Mucosa of gallbladder (tissue), 1 donor: ENCODE data around the gene CCL16. TPM values are rescaled to one million over a fixed set of nuclear protein-coding genes. Genes with fewer than 3 reads are reported as not detected.
"Not testable (repeated sequence)": the region's sequence is repeated elsewhere in the genome, so short reads cannot be mapped to it uniquely, and the experiment has no call there.

Source experiments
- DNase-seq: peaks from one replicate; pipeline ENCODE4 v3.0.0-alpha.2; 2020; ENCODE audit warnings: low spot score
- total RNA-seq: library from RNA; stranded (reverse); gene quantifications from one replicate; pipeline ENCODE4 v1.2.1, GENCODE V29; 2021
- donor health status: DM: no; HTN: no; CAD: no.

CCL16 gene
- total RNA-seq, 1 donor from 2014 or later = 0.35 TPM

GRCh38 chr17:35938492-35938891, 42.8 kb downstream of the CCL16 start:
- DNase-seq = not testable (repeated sequence)

DNA sequence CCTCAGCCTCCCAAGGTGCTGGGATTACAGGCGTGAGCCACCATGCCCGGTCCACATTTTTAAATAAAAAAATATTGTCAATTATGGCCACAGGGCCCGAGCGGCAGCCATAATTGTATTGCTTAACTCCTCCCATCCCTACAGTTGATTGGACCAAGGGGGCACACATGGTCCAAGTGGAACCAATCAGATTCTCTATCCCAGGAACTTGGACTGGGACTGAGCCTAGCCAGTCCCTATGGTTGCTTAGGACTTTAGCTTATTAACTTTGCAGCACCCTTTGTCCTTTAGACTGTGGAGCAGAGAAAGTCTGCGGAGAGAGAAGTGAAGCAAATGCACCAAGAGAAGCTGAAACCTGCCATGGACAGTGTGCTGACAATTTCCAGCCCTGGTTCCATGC, 45.2 kb downstream of the CCL16 start:
- no peak for DNase-seq

- peak; percentile 16 for DNase-seq
Measured at GRCh38 chr17:35934760-35935159, 46.5 kb downstream of the CCL16 start.

DNA sequence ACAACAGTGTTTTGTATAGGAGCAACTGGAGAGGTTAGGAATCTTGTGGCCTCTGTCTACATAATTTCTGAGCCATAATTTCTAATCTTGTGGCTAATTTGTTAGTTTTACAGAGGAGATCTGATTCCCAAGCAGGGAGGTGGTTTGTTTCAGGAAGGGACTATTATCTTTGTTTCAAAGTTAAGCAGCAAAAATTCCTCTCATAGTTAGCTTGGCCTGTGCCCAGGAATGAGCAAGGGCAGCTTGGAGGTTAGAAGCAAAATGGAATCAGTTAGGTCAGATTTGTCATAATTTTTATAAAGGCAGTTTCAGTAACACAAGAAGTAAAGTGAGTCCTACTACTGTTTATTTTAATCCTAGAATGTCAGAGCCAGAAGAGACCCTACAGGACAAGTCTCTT, 48.7 kb downstream of the CCL16 start:
- no peak for DNase-seq

DNA sequence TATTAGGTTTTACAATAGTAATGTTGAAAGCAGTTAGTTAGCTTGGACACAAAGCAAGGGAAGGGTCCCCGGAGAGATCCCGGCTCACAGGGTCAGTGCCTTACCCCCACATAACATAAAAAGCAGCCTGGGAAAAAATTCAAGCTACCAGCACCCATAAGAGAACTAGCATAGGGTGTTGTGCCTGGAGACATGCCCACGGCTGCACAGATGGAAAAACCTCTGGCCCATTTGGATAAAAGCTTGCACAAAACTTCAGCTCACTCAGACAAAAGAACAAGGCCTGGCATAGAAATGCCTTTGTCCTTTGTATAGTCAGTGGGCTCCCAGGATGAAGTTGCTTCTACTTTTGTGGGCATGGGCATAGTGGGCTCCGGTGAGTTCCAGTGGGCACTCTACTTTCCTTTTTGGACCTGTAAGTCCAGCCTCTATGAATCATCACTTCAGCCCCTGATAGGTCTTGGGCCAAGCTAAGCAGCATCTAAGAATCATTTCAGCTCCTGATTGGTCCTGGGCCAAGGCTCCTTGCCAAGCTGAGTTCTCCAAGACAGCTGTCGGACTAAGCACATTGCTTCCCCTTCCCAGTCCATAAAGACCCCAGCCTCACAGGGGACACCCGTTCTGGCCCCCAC, 49.4 kb downstream of the CCL16 start:
- no peak for DNase-seq

GRCh38 chr17:35930211-35931065, 50.9 kb downstream of the CCL16 start, which contains the start of gene RDM1:
Gene RDM1 (minus strand): TSS chr17:35930773. CDS start chr17:35930727, 46 bp downstream.
- DNase-seq = peak; percentile 66

GRCh38 chr17:35927714-35928113, 53.6 kb downstream of the CCL16 start:
- DNase-seq = no peak

Other genes with a start within 250 kb of the CCL16 start
- gene RASL10B, start 249.9 kb downstream of the CCL16 start, total RNA-seq = 7.9 TPM
- not detected for gene GAS2L2, start 228.3 kb downstream of the CCL16 start, total RNA-seq
- not detected for gene C17orf50, start 220.6 kb downstream of the CCL16 start, total RNA-seq
- gene MMP28, start 185.9 kb downstream of the CCL16 start, total RNA-seq = 32.8 TPM
- 130 TPM for gene TAF15, start 172.0 kb downstream of the CCL16 start, total RNA-seq
- 0.09 TPM for gene HEATR9, start 112.6 kb downstream of the CCL16 start, total RNA-seq
- gene CCL5, start 101.1 kb downstream of the CCL16 start, total RNA-seq = 14.9 TPM
- 0.75 TPM for gene RDM1, start 50.7 kb downstream of the CCL16 start, total RNA-seq
- not detected for gene LYZL6, start 37.8 kb downstream of the CCL16 start, total RNA-seq
- 43.3 TPM for gene CCL14, start 5.2 kb upstream of the CCL16 start, total RNA-seq
- 9.4 TPM for gene CCL15, start 20.1 kb upstream of the CCL16 start, total RNA-seq
- 2.2 TPM for gene CCL23, start 36.5 kb upstream of the CCL16 start, total RNA-seq
- gene CCL18, start 82.8 kb upstream of the CCL16 start, total RNA-seq = 0.66 TPM
- 31.7 TPM for gene CCL3, start 108.6 kb upstream of the CCL16 start, total RNA-seq
- 27.6 TPM for gene CCL4, start 122.3 kb upstream of the CCL16 start, total RNA-seq
- 6.0 TPM for gene TBC1D3B, start 195.1 kb upstream of the CCL16 start, total RNA-seq
- gene CCL3L1, start 215.3 kb upstream of the CCL16 start, total RNA-seq = 13.4 TPM
- 23.7 TPM for gene CCL4L2, start 229.6 kb upstream of the CCL16 start, total RNA-seq